ENCODE data around the gene DCUN1D1. TPM values are rescaled to one million over a fixed set of nuclear protein-coding genes. Genes with fewer than 3 reads are reported as not detected.
A peak's percentile ranks its signal among the peaks of the same experiment; 100 is the strongest.

Gene DCUN1D1
- total and polyA plus RNA-seq, 8 donors, result 37.4 to 47.4 (median 41.0) TPM

DNA sequence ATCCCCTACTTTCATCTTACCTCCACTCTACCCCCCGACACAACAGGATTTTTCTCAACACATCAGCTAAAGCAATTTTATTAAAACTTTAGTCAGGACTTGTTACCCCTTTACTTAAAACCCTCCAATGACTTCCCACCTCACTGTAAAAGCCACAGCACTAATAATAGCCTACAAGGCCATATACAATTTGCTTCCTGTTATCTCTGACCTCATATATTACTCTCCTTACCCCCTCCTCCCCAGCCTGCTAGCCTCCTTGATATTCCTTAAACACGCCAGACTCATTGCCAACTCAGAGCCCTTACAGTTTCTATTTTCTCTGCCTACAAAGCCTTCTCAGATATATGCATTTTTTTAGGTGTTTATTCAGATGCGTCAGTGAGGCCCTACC lies 54.4 kb downstream of the DCUN1D1 start:
- no peak overlapping the region for H3K27ac ChIP-seq
- TF ChIP-seq, protein P1, sequence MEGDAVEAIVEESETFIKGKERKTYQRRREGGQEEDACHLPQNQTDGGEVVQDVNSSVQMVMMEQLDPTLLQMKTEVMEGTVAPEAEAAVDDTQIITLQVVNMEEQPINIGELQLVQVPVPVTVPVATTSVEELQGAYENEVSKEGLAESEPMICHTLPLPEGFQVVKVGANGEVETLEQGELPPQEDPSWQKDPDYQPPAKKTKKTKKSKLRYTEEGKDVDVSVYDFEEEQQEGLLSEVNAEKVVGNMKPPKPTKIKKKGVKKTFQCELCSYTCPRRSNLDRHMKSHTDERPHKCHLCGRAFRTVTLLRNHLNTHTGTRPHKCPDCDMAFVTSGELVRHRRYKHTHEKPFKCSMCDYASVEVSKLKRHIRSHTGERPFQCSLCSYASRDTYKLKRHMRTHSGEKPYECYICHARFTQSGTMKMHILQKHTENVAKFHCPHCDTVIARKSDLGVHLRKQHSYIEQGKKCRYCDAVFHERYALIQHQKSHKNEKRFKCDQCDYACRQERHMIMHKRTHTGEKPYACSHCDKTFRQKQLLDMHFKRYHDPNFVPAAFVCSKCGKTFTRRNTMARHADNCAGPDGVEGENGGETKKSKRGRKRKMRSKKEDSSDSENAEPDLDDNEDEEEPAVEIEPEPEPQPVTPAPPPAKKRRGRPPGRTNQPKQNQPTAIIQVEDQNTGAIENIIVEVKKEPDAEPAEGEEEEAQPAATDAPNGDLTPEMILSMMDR (IDR thresholded peaks at IDR 0.05), result no peak
- H3K9me3 ChIP-seq, result no peaks in the 10 kb centered on the region
- no peaks in the 10 kb centered on the region for H3K36me3 ChIP-seq
- H3K4me3 ChIP-seq, result no peak overlapping the region
- ATAC-seq (no peak), DNase-seq (no peak)
- H3K4me1 ChIP-seq, result no peaks in the 10 kb centered on the region
- intact Hi-C loops (cut with DNase I), result no loop called here
- H3K27me3 ChIP-seq, result no peaks in the 10 kb centered on the region

DNA sequence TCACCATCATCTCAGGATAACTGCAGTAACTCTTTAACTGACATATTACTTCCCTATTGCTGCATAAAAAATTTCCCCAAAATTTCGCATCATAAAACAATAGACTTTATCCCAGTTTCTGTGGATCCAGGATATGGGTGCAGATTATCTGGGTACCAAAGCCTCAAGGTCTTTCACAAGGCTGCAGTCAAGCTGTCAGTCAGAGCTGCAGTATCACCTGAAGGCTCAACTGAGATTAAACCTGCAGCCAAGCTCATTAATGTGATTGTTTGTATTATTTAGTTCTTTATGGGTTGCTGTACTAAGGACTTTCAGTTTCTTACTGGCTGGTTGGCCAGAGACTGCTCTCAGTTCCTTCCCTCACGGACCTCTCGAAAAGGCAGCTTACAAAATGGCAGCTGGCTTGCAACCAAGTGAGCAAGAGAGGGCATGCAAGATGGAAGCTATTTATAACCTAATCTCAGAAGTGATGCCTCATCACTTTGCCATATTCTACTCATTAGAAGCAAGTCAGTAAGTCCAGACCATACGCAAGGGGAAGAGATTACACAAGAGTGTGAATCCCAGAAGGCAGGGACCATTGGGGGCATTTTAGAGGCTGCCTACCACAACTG lies 54.9 kb downstream of the DCUN1D1 start:
- peak; percentile 31 for ATAC-seq

DNA sequence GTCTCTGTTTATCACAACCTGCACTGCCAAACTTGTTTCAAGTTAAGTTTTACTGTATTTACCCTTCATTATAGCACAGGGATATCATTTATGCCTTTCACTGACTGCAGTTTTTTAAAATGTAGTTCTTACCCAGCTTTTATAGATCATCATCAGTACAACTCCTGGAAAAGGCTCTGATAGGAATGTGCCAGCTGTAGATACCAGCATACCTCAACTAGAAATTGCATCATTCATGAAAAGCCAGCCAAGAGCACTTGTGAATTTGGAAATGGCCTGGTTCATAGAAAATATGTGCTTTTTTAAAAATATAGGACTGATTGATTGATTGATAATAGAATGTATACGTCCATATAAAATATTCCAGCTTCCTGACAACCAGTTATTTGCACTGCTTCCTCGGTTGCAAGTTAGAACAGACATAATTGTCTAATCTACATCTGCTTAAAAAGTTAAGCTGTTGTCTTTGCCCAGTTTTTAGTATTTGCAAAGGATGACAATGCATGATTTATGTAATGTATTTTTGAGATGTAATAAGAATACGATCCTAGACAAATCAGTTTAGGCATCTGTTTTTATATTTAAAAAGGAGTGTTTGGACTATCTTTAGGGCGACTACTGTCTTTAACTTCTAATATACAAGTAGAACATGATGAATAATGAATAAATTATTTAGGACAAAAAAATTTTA lies 58.5 kb downstream of the DCUN1D1 start:
- intact Hi-C loops (cut with DNase I), result no loop called here
- no peaks in the 10 kb centered on the region for H3K27me3 ChIP-seq
- H3K27ac ChIP-seq, result no peak overlapping the region
- DNase-seq (no peak), ATAC-seq (no peak)
- TF ChIP-seq, protein P1 (IDR thresholded peaks at IDR 0.05), result no peak
- no peak overlapping the region for H3K4me3 ChIP-seq
- H3K9me3 ChIP-seq, result no peaks in the 10 kb centered on the region
- peaks cover 0 to 12% of the 10 kb centered on the region in 2 donors for H3K36me3 ChIP-seq
- H3K4me1 ChIP-seq, result no peaks in the 10 kb centered on the region

More for the DNA sequence above, 54.9 kb downstream of the DCUN1D1 start:
- intact Hi-C loops (cut with DNase I), result no loop called here
- TF ChIP-seq, protein P1 (IDR thresholded peaks at IDR 0.05), result no peak
- Histone ChIP-seq H3K27ac (no peak overlapping the region), H3K4me3 (no peak overlapping the region), H3K27me3 (no peaks in the 10 kb centered on the region), H3K9me3 (no peaks in the 10 kb centered on the region), H3K36me3 (no peaks in the 10 kb centered on the region), H3K4me1 (no peaks in the 10 kb centered on the region)
- DNase-seq, result no peak

DNA sequence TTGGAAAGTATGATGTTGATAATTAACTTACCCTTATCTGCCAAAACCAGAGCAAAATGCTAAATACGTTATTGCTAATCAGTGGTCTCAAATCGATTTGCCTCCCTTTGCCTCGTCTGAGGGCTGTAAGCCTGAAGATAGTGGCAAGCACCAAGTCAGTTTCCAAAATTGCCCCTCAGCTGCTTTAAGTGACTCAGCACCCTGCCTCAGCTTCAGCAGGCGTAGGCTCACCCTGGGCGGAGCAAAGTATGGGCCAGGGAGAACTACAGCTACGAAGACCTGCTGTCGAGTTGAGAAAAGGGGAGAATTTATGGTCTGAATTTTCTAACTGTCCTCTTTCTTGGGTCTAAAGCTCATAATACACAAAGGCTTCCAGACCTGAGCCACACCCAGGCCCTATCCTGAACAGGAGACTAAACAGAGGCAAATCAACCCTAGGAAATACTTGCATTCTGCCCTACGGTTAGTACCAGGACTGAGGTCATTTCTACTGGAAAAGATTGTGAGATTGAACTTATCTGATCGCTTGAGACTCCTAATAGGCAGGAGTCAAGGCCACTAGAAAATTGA lies 59.7 kb downstream of the DCUN1D1 start:
- peak; percentile 23 for ATAC-seq
- H3K4me3 ChIP-seq, result no peak overlapping the region
- H3K9me3 ChIP-seq, result no peaks in the 10 kb centered on the region
- H3K4me1 ChIP-seq, result no peaks in the 10 kb centered on the region
- DNase-seq, result no peak
- no peaks in the 10 kb centered on the region for H3K27me3 ChIP-seq
- no peak overlapping the region for H3K27ac ChIP-seq
- TF ChIP-seq, protein P1 (IDR thresholded peaks at IDR 0.05), result no peak
- H3K36me3 ChIP-seq, result peaks cover 0 to 12% of the 10 kb centered on the region in 2 donors
- intact Hi-C loops (cut with DNase I), result no loop called here

DNA sequence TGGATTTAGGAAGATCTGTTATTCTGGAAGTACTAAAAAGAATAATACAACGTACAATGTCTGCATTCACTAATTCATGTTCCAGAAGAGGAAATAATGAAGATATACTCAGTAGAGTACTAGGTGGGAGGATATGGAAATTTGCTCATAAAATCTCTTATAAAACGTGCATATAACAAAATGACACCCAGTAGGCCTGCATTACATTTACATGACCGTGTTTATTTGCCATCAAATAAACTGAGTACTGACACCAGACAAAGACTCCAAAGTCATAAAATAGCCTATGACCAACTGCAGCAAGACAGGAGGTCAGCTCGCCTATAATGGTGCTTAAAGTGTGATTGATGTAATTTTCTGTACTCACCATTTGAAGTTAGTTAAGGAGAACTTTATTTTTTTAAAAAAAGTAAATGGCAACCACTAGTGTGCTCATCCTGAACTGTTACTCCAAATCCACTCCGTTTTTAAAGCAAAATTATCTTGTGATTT lies 60.4 kb downstream of the DCUN1D1 start:
- intact Hi-C loops (cut with DNase I), result no loop called here
- DNase-seq (no peak), ATAC-seq (no peak)
- Histone ChIP-seq H3K27me3 (no peaks in the 10 kb centered on the region), H3K4me3 (no peak overlapping the region), H3K27ac (no peak overlapping the region), H3K9me3 (no peaks in the 10 kb centered on the region), H3K4me1 (no peaks in the 10 kb centered on the region), H3K36me3 (peaks cover 0 to 16% of the 10 kb centered on the region in 2 donors)
- TF ChIP-seq, protein P1 (IDR thresholded peaks at IDR 0.05), result no peak

Measured in left lung (tissue), 10 donors.